Activated naive CD8-positive, alpha-beta T cell treated with anti-CD3 and anti-CD28 coated beads, Interleukin-2, amount 50 U/mL, for 16 hours (primary cell): ENCODE measurements around the gene MICB.

Experiments
- DNase-seq: peaks from one replicate; pipeline ENCODE4 v3.0.0-alpha.2; 2020; ENCODE audit warnings: low read depth, low spot score

MICB gene

GRCh38 chr6:31560697-31561058, 62.7 kb downstream of the MICB start:
- DNase-seq = no peak
